GM23338 (cell line): ENCODE results near the gene EDNRA.

ENCODE experiments used
- CTCF ChIP-seq, 2 experiments: fragments of 200-600 bp in 1 of 2; sonication (generic) in 1 of 2; conservative IDR thresholded peaks; 2 replicates each; pipeline versions ENCODE4 v1.5.1 to v1.6.1; 2016 to 2017; ENCODE audit warnings: antibody characterized with exemption in 2 of 2, low read depth in 2 of 2, mild to moderate bottlenecking in 2 of 2, moderate library complexity in 1 of 2
- JUNB ChIP-seq: IDR thresholded peaks from one replicate; pipeline ENCODE4 v1.6.1; 2016; ENCODE audit warnings: antibody characterized with exemption; ENCODE audit not compliant: unreplicated experiment
- REST ChIP-seq: IDR thresholded peaks from one replicate; pipeline ENCODE4 v1.6.1; 2018; ENCODE audit warnings: antibody characterized with exemption; ENCODE audit not compliant: unreplicated experiment

GRCh38 chr4:147494301-147494700 is 13.4 kb downstream of the EDNRA start:
- TF ChIP-seq CTCF (conservative IDR thresholded peaks at IDR 0.05; ENCODE audit: low read depth in 2 of 2) = no peak
- TF ChIP-seq REST = no peak
- TF ChIP-seq JUNB = no peak
